Tibial nerve (tissue), 4 donors: ENCODE data around the gene RIN2.

Source experiments
- CTCF ChIP-seq, 5 experiments: fragments of 200-600 bp in 3 of 5; fragments of 450-650 bp in 2 of 5; sonication (generic) in 3 of 5; IDR thresholded peaks; one replicate each; pipeline ENCODE4 v1.5.1; 2016 to 2019; ENCODE audit warnings: antibody characterized with exemption in 5 of 5, mild to moderate bottlenecking in 3 of 5, moderate library complexity in 2 of 5
- EP300 ChIP-seq, 2 donors: sonication (generic); formaldehyde crosslinking; IDR thresholded peaks; one replicate each; pipeline ENCODE4 v1.6.1; 2017; ENCODE audit warnings: antibody characterized with exemption in 2 of 2, mild to moderate bottlenecking in 1 of 2
- POLR2A ChIP-seq, 2 donors: fragments of 450-650 bp; IDR thresholded peaks; one replicate each; pipeline ENCODE4 v1.6.1; 2017; ENCODE audit warnings: antibody characterized with exemption in 2 of 2, mild to moderate bottlenecking in 2 of 2, moderate library complexity in 2 of 2

- TF ChIP-seq CTCF (IDR thresholded peaks at IDR 0.05) (no peak), POLR2A (IDR thresholded peaks at IDR 0.05) (no peak), EP300 (IDR thresholded peaks at IDR 0.05) (no peak)
Measured at GRCh38 chr20:19764207-19764606, 6.1 kb downstream of the RIN2 start.
